Retinal pigment epithelial cell (primary cell): ENCODE measurements around the gene POFUT2.

ENCODE experiments used
- DNase-seq: peaks from one replicate; pipeline ENCODE4 v3.0.0-alpha.2; 2010; ENCODE audit warnings: low read depth
- H3K4me3 ChIP-seq: 2 replicates; pipeline ENCODE4 v1.5.1; 2011; ENCODE audit warnings: mild to moderate bottlenecking, low read length, control low read depth, moderate library complexity
- TF ChIP-seq, protein P1 (sequence below): conservative IDR thresholded peaks from 2 replicates; pipeline ENCODE4 v1.5.1; 2011; ENCODE audit warnings: low read depth, low read length, control low read depth, inconsistent platforms

The POFUT2 gene, protein sequence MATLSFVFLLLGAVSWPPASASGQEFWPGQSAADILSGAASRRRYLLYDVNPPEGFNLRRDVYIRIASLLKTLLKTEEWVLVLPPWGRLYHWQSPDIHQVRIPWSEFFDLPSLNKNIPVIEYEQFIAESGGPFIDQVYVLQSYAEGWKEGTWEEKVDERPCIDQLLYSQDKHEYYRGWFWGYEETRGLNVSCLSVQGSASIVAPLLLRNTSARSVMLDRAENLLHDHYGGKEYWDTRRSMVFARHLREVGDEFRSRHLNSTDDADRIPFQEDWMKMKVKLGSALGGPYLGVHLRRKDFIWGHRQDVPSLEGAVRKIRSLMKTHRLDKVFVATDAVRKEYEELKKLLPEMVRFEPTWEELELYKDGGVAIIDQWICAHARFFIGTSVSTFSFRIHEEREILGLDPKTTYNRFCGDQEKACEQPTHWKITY

DNA sequence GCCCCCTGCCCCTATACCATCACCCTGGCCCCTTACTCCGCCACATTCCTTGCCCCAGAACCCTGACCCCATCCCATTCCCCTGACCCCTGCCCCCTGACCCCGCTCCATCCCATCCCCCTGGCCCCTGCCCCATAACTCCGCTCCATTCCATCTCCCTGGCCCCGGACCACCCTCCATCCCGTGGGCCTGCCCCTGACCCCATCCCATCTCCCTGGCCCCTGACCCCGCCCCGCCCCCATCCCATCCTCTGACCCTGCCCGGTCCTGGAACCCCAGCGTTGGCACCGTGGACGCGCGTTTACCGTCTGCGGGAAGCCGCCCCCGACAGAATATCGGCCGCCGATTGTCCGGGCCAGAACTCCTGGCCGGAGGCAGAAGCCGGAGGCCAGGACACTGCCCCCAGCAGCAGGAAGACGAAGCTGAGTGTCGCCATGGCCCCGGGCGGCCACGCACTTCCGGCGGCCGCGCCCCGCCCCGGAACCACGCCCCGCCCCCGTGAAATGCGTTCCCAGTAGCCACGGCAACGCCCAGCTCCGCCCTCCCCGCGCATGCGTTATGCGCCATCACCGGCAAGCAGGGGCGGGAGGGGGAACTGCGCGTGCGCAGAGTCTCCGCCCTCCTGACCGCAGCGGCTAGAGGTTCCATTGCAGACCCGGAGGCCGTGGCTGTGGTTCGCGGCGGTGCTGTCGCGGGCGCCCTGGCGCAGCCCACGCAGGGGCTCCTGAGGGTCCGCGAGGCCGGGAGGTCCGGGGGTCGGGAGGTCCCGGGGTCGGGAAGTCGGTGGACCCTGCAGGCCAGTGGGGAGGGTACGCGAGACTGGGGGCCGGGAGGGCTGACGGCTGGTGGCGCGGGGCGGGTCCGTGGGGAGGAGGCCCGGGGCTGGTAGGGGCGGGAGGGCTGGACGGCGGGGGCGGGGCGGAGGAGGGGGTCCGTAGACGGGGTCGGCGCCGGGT lies at the start of gene POFUT2:
POFUT2 (minus strand) TSS at position 458 of the 954 bp plus-strand sequence; CDS start at position 434, 24 bp downstream.
- TF ChIP-seq, protein P1, sequence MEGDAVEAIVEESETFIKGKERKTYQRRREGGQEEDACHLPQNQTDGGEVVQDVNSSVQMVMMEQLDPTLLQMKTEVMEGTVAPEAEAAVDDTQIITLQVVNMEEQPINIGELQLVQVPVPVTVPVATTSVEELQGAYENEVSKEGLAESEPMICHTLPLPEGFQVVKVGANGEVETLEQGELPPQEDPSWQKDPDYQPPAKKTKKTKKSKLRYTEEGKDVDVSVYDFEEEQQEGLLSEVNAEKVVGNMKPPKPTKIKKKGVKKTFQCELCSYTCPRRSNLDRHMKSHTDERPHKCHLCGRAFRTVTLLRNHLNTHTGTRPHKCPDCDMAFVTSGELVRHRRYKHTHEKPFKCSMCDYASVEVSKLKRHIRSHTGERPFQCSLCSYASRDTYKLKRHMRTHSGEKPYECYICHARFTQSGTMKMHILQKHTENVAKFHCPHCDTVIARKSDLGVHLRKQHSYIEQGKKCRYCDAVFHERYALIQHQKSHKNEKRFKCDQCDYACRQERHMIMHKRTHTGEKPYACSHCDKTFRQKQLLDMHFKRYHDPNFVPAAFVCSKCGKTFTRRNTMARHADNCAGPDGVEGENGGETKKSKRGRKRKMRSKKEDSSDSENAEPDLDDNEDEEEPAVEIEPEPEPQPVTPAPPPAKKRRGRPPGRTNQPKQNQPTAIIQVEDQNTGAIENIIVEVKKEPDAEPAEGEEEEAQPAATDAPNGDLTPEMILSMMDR = no peak
- peak; percentile 68 for DNase-seq
- H3K4me3 ChIP-seq = peak within 1 kb of the TSS; percentile 72

DNA sequence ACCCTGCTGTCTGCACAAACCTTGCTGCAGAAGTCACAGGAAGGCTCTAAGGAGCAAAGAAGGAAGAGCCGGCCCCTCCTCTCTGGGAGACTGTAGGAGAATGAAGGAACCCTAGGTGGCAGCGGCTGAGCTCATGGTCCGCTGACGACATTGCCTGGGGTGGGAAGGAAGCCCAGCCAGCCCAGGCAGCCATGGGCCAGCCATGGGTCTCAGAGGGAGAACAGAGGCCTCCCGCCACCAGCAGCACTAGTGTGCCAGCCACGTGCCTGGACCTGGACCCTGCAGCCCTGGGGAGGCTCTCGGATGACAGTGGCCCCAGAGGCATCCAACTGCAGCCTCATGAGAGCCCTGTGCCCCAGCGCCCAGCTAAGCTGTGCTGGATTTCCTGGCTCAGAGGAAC lies 49.2 kb upstream of the POFUT2 start:
- no peak for DNase-seq
- H3K4me3 ChIP-seq = no peak overlapping the region
- TF ChIP-seq, protein P1 = no peak

- no peak overlapping the region for H3K4me3 ChIP-seq
- DNase-seq = no peak
- TF ChIP-seq, protein P1 = no peak
These were observed 48.8 kb upstream of the POFUT2 start for GRCh38 chr21:45336535-45336810.

DNA sequence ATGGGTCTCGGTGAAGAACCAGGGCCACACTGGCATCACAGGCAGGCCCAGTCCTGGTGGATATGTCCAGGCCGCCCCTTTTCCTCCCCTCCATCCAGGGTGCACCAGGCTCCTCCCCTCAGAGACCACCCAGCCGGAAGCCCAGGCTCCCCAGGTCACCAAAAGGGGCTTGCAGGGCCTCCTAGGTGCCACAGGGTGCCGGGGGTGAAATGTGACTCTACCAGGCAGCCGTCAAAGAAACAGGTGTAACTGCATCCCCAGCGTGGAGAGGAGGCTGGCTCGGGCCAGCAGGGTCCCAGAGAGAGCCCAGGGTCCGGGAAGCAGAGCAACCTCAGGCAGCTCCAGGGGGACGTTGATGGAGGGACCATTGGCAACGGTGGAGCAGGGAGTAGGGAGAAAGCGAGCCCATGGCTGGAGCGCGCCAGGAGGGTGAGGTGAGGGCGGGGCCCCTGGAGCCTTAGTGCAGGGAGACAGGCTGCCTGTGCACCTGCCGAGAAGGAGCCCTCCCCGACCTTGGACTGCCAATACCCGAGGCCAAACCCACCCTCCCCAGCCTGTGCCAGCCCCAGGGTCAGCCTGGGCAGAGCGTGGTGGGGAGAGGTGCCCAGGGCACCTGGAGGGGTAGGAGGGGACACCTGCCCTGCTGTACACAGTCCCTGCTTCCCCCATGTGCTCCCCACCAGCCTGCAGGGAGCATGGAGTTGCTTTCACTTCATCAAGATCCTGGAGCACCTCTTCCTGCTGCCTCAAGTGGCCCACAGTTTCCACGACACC lies 48.3 kb upstream of the POFUT2 start:
- TF ChIP-seq, protein P1 = no peak
- no peak overlapping the region for H3K4me3 ChIP-seq
- DNase-seq = no peak

GRCh38 chr21:45335151-45335760 lies 47.6 kb upstream of the POFUT2 start:
- no peak for DNase-seq
- H3K4me3 ChIP-seq = no peak overlapping the region
- TF ChIP-seq, protein P1 = no peak

DNA sequence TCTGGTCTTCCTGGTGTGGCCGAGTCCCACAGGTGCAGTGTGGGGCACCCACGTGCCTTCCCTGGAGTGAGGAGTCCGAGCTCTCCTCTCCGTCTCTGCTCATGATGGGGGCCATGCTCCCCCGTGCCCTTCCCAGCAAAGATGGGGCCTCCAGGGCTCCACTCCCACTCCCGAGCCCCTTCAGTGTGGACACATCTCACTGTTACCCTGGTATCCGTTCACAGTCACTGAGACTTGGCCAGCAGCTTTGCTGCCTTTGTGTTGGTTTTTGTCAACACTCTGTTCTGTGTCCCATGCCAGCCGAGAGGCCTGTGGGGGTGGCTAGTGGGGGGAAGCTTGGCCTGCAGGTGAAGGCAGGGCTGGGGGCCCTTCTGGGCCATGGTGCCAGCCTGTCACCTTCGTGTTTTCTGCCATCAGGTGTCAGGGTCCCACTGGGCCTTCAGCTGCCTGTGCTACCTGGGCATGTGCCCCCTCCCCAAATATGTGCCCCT lies 46.9 kb upstream of the POFUT2 start:
- no peak for DNase-seq
- H3K4me3 ChIP-seq = no peak overlapping the region
- TF ChIP-seq, protein P1 = no peak
